ENCODE data around the gene AATK.

GRCh38 chr17:81110488-81111040, 55.5 kb downstream of the AATK start:
- TF ChIP-seq CTCF (IDR thresholded peaks at IDR 0.05 in 8 of 11, conservative IDR thresholded peaks at IDR 0.05 in 3 of 11) (no peak), POLR2AphosphoS5 (IDR thresholded peaks at IDR 0.05) (peak in 1 of 3 donors; percentile 7), POLR2A (IDR thresholded peaks at IDR 0.05) (no peak)
